GM12801 (cell line): ENCODE measurements around the gene STK11IP.

ENCODE experiments used
- TF ChIP-seq, protein P1 (sequence below): IDR thresholded peaks from one replicate; pipeline ENCODE4 v1.5.1; 2011; ENCODE audit warnings: control low read depth; ENCODE audit not compliant: insufficient read length; ENCODE audit errors: extremely low read depth

The STK11IP gene, protein sequence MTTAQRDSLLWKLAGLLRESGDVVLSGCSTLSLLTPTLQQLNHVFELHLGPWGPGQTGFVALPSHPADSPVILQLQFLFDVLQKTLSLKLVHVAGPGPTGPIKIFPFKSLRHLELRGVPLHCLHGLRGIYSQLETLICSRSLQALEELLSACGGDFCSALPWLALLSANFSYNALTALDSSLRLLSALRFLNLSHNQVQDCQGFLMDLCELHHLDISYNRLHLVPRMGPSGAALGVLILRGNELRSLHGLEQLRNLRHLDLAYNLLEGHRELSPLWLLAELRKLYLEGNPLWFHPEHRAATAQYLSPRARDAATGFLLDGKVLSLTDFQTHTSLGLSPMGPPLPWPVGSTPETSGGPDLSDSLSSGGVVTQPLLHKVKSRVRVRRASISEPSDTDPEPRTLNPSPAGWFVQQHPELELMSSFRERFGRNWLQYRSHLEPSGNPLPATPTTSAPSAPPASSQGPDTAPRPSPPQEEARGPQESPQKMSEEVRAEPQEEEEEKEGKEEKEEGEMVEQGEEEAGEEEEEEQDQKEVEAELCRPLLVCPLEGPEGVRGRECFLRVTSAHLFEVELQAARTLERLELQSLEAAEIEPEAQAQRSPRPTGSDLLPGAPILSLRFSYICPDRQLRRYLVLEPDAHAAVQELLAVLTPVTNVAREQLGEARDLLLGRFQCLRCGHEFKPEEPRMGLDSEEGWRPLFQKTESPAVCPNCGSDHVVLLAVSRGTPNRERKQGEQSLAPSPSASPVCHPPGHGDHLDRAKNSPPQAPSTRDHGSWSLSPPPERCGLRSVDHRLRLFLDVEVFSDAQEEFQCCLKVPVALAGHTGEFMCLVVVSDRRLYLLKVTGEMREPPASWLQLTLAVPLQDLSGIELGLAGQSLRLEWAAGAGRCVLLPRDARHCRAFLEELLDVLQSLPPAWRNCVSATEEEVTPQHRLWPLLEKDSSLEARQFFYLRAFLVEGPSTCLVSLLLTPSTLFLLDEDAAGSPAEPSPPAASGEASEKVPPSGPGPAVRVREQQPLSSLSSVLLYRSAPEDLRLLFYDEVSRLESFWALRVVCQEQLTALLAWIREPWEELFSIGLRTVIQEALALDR

DNA sequence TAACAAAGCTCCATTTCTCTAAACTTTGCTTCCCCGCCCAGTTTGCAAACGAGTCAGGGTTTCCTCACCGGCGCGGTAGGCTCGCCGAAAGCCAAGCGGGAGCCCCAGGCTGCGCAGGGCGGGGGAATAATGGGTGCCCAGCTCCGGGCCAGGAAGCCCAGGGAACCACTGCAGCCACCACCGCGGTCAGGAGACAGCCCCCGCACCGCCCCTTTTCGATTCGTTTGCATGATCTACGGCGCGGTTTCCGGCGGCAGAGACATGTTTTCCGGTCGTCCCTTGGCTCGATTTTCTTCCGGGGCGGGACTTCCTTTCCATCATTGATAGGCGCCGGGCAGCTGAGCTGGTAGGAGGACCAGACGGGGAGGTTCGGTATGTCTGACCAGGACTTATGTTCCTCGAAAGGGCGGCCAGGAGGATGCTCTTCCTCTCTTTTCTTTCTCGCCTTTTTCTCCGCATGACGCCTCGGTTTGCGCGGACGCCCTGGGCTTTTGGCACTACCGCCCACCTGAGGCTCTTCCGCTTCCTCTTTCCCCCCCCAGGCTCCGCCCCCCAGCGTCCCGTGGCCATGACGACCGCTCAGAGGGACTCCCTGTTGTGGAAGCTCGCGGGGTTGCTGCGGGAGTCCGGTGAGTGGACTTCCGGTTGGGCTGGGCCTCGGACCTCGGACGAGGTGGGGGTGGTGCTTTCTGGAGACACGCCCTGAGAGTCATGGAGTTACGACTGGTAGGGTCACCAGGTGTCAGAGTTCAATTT is at the start of gene STK11IP:
TSS of gene STK11IP (plus strand) at position 306 of the 756 bp plus-strand sequence. CDS start at position 569, 263 bp downstream.
- TF ChIP-seq, protein P1, sequence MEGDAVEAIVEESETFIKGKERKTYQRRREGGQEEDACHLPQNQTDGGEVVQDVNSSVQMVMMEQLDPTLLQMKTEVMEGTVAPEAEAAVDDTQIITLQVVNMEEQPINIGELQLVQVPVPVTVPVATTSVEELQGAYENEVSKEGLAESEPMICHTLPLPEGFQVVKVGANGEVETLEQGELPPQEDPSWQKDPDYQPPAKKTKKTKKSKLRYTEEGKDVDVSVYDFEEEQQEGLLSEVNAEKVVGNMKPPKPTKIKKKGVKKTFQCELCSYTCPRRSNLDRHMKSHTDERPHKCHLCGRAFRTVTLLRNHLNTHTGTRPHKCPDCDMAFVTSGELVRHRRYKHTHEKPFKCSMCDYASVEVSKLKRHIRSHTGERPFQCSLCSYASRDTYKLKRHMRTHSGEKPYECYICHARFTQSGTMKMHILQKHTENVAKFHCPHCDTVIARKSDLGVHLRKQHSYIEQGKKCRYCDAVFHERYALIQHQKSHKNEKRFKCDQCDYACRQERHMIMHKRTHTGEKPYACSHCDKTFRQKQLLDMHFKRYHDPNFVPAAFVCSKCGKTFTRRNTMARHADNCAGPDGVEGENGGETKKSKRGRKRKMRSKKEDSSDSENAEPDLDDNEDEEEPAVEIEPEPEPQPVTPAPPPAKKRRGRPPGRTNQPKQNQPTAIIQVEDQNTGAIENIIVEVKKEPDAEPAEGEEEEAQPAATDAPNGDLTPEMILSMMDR: no peak

DNA sequence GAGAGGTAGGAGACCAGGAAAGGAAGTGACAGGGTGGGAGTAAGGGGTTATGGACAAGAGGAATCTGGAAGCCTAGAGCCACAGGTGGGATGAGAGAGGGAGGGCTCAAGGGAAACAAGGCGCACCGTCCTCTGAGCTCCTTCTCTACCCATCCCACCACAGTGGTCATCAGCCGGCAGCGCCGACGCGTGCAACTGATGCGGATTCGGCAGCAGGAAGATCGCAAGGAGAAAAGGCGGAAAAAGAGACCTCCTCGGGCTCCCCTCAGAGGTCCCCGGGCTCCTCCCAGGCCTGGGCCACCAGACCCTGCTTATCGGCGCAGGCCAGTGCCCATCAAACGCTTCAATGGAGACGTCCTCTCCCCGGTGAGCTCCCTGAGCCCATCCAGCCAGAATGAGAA is 48.7 kb upstream of the STK11IP start:
- TF ChIP-seq, protein P1: no peak

DNA sequence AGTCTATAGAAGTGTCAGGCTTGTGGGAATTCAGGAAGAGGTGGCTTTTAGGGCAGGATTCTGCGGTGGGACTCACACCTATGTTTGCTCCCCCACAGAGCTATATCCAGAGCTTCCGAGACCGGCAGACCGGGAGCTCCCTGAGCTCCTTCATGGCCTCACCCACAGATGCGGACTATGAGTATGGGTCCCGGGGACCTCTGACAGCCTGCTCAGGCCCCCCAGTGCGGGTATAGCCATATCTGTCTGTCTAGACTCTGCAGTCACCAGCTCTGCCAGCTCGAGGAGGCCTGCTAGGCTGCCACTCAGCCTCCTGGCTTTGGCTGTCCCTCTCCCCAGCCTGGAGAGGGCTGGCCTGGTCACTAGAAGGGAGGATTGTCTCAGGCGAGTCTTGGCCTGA is 48.0 kb upstream of the STK11IP start:
- TF ChIP-seq, protein P1: no peak

DNA sequence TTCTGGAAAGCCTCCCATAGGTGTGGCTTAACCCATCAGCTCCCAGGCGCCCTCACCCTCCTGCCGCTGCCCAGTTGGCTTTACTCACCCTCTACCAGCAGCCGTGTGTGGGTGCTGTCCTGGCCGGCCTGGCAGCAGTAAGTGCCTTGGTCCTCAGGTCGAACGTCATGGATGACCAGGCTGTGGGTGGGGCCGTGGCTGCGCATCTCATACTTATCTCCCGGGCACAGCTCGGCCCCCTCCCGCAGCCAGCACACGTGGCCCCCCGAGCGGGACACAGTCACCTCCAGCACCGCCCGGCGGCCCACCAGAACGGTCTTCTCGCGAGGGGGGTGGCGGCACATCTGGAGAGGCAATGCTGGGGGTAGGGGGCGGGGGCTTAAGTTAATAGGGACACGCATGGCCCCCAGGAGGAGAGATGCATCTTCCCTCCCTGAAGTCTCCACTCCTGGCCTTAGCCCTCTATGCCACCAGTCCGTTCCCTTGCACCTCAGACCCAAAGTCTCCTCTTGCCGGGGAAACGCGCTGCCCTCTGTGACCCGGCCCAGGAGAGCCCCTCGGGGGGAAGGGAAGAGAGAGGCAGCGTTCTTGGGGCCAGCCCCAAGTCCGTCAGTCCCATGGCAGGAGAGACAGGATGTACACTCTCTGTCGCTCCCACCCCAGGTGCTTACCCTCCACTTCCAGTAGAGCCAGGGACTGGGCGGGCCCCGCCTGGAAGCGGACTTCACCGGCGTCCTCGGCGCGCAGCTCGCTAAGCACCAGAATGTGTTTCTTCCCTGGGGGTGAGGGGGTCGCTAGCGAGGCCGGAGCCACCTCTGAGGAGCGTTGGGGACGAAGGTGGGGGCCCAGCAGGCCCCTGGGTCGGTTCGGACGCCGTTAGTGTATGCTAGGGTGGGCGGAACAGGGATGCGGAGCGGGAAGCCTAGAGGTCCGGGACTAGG is 45.9 kb upstream of the STK11IP start:
- TF ChIP-seq, protein P1: no peak

DNA sequence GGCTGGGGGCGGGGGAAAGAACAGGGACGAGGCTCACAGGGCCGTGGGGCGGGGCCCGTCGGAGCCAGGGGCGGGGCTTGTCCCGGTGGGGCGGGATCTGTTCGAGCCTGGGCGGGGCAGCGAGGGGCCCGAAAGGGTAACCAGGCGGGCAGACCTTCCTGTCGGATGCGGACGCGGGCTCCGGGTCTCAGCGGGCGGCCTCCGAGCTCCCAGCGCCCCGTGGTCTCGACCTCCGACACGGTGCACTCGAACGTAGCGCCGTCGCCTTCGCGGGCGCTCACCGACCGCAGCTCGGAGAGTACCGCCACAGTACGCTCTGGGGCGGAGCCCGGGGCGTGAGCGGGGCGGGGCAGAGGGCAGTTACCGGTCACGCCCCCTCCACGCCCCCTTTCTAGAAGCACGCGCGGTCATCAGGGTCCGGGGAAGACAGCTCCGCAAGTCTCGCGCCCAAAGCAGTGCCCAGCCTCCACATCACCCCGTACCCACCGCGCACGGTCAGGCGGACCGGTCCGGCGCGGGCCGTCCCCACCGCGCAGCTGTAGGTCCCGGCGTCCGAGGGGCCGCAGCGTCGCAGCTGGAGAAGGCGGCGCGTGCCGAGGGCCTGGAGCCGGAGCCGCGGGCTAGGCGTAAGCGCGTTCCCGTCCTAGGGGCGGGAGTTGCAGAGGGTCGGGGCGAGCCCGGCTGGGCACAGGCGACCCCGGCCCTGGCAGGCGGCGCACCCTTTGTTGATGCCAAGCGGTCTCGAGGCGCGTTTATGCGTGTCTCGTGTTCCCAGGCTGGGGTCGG is 45.1 kb upstream of the STK11IP start:
- TF ChIP-seq, protein P1: no peak

DNA sequence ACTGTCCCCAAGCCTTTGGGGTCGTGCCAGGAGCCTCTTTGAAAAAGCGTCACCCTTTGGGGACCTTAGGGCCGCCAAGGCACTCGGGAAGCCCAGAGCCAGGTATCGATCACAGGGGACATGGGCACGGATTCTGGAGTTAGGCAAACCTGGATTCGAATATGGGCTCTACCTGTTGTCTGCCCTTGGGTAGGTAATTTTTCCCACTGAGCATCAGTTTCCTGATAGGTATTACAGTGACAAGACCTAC is 44.6 kb upstream of the STK11IP start:
- TF ChIP-seq, protein P1: no peak
